Right forelimb (tissue), 1 donor: Measurements from ENCODE around the gene RRM2.

Source experiments
- DNase-seq: peaks from one replicate; pipeline ENCODE4 v3.0.0-alpha.2; 2018

Gene RRM2

DNA sequence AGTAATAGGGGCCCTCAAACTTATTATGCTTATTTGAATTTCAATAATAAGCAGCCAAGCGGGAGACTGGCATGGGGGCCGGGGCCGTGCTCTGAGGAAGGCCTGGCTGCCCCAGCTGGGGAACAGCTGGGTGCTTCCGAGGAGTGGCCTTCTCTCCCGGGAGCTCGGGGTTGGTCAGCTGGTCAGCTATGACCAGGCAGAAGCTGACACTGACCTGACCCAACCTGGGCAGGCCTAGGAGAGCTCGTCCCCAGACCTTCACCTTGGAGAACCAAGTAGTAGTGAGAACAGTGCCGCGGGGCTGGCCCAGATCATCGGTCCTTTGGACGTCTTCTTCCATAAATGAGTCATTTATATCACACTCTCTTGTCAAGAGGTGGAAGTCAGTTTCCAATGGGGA is 36.1 kb downstream of the RRM2 start:
- DNase-seq: peak; percentile 16

DNA sequence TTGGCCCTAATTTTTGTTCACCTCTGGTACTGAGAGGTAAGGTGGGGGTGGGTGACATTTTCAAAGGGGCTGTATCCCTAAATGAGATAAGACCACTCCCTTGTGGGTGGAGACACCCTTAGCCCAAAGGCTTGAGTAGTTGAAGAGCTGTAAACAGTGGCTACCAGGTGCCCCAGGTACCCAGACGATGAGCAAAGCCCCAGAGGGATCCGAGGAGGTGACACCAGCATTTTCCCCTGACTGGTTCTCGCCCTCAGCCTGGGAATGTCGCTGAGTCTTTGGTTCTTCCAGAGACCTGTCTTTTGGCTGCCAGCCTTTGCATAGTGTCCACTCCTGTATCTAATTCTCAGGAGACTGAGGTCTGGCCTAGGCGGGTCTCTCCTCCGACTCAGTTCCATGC is 36.5 kb downstream of the RRM2 start:
- peak; percentile 30 for DNase-seq

DNA sequence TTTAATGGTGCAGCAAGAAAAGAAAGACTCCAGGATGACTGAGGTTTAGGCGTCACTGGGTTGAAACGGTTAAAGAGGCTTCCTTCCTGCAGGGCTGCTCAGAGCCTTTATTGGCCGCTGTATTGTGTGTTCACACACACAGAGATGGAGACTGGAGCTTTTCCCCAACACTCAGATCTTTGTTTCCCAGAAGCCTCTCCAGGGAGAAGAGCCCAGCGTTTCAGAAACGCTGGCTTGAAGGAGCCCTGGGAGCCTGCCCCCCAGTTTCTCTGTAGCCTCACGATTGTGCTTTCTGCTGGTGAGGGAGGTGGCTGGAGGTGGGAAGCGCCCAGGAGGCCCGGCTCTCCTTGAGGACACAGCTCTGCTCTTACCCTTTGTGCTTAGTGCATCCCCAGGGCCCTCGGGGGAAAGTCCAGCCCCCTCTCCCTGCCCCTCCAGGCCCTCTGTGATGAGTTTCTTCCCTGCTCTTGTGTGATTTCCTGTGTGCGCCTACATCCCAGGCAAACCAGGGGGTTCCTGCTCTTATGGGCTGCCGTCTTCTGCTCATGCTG is 37.1 kb downstream of the RRM2 start:
- peak; percentile 35 for DNase-seq

DNA sequence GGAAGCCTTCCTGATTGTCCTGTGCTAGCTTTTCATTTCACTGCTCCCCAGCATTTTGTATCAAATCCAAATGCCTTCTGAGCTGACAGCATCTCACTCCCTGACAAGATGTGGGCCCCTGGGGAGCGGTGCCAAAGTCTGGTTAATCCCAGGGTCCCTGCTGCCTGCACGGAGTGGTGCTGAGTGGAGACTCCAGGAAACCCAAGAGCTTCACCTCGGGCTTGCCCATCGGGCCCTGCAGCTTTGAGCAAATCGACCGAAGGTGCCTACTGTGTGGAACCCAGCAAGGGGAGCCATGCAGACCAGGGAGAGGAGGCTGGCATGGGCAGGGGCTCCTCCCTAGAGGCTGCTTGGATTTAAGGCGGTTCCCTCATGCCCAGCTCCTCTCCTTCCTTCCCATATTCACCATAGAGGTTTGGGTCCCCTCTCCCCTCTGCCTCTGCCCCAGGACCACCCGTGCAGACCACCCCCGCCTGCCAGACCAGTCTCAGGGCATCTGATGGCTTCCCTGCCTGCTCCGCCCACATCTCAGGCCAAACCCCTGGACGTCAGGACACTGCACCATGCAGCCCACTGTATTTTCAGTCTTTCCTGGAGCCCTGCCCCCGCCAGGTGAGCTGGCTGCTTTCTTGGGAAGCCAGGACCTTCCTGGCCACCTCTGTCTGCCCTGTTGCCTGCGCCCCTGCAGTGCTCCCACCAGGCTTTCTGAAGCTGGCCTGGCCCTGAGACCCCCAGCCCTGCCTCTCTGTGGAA is 37.8 kb downstream of the RRM2 start:
- DNase-seq: peak; percentile 34

DNA sequence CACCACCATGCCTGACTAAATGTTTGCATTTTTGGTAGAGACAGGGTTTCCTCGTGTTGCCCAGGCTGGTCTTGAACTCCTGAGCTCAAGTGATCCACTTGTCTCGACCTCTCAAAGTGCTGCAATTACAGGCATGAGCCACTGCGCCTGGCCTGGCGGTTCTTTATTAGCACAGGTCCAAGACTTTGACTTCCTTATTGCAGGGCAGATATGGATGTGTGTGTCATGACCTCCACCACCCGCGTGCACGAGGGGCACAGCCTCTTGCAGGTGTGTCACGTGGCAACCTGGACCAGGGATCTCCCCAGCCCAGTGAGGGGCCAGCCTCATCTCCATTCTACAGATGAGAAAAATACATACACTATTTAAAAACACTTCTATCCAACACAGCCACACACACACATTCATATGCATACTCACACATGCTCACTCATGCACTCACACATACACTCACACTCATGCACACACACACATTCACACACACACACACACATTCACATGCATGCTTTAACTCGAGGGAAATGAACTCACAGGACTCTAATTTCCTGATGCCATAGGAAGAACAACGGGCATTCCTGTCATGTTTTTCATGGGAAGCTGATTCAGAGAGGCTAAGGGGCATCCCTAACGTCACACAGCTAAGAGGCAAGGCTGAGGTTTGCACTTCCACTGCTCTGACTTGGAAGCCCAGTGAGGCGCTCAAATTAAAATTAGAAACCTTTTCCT is 38.8 kb downstream of the RRM2 start:
- peak; percentile 20 for DNase-seq

DNA sequence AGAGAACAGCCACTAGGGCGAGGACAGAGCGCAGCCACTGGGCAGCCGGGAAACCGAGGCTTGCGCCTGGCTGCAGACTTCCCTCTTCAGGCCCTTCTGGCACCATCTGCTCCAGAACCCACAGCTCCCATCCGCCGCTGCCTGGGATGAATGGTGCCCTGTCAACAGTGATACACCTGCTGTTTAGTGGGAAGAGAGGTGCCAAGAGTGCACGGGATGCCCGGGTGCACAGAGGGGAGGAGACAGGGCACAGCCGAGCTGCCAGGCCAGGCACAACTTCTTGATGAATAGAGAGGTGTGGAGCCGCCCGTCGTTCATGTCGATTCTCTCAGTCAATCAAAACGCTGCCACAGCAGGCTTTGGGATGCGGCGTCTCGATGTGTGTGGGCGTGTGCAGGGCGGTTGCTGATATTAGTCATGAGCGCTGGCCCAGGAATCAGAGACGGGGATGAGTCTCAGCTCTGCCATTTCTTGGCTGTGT is 39.5 kb downstream of the RRM2 start:
- DNase-seq: peak; percentile 39

DNA sequence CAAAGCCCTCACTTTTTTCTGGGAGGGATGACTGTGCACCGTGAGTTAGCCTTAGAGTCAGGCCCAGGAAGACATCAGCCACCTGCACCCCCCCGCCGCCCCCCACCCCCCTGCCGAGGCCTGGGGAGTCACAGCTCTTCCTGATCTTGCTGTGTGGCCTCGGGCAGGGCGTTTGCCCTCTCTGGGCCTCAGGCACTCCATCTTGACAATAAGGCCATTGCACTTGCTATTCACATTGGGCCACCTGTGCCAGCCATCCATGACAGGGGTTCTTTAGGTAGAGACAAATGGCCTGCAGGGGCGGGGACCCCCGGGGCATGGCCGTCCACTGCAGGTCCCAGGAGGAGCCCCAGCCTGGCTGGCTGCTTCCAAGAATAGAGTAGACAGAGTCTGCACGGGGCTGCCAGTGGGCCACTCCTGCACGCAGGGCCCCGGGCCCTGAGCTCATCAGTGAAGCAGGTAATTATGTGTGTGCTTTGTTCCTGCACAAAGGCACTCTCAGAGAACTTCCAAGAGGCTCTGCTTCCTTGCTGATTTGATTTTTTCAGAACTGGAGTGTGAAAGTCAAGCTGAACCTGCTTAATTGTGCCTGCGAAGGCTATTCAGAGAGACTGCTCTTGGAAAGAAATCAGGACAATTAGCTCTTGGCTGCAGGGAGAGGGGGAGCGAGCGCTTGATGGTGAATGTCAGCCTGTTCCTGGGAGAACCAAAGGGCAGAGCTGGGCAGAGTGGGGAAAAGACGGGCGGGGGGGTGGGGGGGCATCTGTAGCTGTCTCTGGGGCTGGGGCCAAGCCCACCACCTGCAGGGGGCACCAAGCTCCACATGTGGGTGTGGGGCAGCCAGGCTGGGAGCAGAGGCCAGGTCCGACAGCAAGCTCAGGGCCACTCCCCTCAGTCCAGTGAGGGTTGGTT is 40.3 kb downstream of the RRM2 start:
- DNase-seq: peak; percentile 37

DNA sequence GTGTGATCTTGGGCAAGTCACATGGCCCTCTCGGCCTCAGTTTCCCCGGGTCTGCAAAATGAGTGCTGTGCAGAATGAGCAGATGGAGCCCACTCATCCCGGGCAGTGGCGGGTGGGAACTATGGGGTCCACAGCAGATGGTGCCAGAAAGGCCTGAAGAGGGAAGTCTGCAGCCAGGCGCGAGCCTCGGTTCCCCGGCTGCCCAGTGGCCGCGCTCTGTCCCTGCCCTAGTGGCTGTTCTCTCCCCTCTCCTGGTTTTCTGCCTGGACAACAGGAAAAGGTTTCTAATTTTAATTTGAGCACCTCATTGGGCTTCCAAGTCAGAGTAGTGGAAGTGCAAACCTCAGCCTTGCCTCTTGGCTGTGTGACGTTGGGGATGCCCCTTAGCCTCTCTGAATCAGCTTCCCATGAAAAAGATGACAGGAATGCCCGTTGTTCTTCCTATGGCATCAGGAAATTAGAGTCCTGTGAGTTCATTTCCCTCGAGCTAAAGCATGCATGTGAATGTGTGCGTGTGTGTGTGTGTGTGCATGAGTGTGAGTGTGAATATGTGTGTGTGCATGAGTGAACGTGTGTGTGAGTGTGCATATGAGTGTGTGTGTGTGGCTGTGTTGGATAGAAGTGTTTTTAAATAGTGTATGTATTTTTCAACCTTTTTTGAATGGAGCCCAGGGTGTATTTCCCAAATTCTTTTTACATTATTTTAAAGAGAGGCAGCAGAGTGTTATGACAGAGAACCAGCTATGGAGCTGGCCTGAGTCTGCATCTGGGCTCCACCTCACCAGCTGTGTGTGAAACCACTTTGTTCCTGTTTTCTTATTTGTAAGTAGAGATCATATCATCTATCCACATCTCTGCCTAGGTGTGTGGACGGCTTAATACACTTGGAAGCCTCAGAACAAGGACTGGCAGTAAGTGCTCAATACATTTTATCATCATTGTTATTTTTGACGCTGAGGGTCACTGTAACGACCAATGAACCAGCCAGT is 41.3 kb downstream of the RRM2 start:
- DNase-seq: peak; percentile 27

DNA sequence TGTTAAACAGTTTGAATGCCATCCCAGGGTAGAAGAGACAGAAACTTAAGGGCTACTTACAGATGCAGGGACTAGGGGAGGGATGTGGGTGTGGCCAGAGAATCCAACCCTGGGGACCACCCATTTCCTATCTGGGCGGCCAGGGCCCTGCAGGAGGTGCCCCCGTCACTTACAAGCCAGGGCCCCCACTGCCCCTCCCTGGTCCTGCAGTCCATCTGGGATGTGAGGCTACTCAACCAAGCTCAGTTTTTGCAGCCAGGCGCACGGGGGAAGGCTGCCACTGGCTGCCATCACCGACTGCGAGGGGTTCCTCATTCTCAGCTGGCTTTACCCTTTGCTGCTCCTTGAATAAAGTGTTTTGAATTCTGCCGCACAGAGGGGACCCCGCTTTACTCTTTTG is 42.1 kb downstream of the RRM2 start:
- peak; percentile 15 for DNase-seq

DNA sequence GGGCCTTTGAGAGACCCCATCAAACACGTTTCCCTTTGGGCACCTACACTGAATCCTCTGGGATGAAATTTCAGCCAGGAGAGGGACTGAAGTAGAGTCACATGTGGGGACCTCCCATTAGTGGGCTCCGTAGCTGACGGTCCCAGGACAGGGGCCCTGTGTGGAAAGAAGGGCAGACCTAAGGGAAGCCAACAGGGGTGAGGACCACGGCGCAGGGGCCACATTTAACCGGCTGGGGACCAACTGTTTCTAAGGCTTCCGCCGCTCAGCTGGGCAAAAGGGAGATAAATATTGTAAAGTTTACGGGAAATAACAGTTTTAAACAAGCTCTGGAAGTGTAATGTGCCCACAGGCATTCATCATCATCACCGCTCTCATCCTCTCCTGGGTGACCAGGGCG is 42.7 kb downstream of the RRM2 start:
- peak; percentile 18 for DNase-seq

DNA sequence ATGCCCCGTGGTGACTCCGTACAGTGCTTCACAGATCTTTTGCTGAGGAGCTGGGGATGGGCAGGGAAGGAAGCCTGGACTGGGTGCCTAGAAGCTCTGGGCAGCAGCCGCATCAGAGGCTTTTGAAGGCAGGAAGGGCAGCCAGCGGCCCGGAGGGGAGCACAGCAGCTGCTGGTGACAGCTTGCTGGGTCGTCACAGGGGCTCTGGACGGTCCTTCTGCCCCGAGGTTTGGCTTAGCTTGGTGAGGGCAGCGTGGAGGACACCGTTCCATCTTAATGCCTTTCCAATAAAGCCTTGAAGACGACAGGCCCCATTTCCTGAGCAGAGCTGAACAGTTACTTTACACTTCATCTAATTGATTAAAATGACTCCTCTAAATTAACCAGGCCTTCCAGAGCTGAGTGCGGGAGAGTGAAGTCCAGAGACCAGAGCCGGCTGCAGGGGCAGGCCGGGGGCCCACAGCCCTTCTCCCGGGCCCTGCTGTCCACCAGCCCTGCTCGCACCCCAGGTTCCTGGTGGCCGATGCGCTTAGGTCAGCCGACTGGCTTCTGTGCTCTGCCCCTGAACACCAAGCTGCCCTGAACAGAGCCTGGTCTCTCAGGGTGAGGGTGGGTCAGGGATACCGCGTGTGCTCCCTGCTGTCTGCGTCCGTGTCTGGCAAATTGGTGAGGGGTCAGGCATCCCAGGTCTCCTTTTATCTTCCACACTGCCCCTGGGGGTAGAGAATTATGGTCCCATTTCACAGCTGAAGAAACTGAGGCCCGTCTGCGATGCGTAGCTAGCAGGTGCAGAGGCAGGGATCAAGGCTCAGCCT is 43.5 kb downstream of the RRM2 start:
- DNase-seq: peak; percentile 19

DNA sequence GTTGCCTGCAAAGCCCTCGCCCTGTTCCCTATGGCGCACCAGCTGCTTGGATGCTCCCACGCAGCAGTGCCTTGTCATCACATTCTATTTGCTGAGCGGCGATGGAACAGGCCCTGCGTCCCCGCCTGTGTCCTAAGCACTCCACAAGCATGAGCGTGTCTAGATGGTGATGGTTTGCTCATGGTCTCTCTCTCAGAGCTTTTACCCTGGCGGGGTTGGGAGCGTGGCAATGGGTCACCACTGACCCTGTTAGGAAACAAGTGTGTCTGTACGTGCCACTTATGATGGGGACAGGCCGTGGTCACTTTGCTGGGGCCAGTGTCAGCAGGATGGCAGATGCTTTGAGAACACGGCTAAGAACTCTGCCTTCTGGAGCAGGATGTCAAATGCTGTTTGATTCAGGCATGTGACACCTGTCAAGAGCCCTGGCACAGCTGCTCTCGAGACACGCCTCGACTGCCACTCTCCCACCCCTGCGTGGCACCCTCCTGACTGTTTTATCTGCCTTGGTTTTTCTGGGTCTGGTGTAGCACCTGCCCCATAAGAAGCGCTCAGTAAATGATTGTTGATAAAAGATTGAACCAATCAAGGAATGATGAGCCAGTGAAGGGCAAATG is 44.2 kb downstream of the RRM2 start:
- peak; percentile 30 for DNase-seq

DNA sequence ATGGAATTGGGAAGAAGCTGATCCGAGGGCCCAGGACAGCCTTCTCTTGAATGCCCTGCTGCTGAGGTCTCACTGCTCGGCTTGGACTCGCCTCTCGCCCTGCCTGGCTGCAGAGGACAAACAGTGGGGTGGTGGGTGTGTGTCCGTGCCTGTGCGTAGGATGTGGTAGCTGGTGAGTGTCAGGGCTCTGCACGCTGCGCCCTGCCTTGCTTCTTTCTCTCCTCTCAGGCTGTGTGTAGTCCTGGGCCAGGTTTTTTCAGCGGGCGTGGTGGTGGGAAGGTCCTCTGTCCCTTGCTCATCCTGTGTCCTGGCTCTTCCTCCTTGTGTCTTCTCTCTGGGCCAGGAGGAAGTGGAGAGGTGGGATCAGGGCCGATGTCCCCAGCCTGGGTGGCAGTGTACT is 44.8 kb downstream of the RRM2 start:
- DNase-seq: no peak

DNA sequence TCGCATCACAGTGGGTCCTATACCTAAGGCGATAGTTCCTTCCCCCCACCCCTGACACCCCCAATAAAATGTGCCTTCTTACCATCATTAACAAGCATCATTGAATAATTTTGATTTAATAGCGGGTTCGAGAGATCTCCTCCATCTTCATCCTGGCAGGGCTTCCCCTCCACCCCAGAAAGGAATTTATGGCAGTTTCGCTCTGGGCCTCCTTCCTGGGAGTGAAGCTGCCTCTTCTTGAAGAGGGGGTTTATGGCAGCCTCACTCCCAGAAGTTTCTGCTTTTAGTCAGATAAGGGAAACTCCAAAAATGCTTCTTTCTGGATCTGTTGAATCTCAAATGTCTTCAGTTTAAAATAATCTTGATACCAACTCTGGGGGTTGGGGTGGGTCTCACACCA is 45.7 kb downstream of the RRM2 start:
- DNase-seq: peak; percentile 31

DNA sequence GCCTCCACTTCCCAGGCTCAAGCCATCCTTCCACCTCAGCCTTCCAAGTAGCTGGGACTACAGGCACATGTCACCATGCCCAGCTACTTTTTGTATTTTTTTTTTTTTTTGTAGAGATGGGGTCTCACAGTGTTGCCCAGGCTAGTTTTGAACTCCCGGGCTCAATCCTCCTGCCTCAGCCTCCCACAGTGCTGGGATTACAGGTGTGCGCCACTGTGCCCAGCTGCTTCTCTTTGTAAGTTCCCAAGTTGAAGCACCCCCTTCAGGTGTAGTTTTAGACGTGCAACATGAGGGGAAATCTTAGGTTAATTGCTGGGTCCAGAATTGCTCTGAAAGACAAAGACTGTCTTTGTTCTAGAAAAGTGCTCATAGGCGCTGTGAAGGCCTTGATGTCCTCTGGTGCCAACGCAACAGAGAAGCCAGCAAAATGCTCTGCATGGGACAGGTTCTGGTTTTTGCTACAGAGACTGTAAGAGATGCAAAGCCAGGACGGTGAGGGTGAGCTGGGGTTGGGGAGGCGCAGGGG is 46.6 kb downstream of the RRM2 start:
- DNase-seq: peak; percentile 5

DNA sequence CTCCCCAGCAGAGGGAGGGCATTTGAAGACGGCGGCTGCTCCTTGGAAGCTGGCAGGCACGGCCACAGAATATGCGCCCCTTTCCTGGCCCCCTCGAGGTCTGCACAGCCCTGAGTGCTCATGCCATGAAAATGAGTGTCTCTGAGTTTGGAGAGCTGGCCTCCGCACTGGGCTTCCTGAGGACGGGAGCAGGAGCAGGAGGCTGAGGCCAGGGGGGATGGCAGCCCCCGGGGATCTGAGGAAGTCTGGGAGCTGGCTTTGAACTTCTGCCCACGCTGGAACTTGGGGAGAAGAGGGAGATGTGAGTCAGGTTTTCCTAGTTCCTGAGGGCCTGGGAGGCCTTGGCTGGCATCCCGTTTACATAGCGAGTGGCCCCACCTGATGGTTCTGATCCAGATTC is 47.0 kb downstream of the RRM2 start:
- DNase-seq: peak; percentile 27

DNA sequence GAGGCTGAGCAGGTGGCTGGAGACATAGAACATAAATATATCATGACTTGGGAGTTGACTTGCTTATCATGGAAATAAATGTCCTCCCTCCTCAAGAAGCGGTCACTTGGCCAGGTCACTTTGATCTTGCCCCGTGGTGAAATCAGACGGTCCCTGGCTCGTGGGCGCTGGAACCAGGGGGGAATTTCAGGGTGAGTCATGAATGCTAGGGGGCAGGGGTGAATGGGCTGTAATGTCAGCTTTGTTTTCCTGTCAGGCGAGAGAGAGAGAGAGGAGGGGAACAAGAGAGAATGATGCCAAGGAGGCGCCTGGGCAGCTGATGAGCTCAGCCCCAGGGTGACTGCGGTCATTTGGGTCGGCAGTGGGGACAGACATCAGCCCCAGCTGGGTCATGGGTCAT is 47.7 kb downstream of the RRM2 start:
- peak; percentile 26 for DNase-seq

DNA sequence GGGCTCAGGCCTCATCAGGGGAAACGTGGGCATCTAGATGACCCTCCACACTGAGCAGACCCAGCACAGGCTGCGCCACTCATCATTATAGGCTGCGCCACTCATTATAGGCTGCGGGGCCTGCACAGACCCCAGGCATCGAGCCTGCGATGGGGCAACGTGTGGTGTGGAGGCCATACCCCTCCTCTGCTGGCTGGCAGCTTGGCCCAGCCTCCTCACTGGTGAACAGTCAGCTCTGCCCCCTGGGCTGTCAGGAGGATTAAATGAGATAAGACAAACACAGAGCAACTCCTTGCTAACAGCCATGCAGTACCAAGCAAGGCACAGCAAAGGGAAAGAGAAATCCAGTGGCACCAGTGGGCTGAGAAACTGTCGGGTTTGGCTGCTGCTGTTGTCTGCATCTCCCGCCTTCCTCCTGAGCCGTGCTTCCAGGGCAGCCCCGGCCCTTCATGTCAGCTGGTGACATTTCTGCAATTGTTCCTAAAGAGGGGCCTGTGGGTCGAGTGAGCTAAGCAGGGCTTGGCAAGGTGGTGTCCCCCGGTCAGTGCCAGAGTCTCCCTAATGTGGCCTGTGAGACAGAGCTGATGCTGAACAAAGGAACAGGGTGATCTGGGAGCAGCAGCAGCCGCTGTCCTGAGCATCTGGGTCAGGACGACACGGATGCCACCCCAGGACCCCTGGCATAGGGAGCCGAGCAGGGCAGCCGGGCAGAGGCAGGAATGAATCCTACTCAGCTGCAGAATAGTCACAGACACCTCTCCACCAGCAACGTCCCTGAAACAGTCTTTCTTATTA is 48.7 kb downstream of the RRM2 start:
- peak; percentile 34 for DNase-seq
